ENCODE measurements around the gene RPRD1A. TPM values are rescaled to one million over a fixed set of nuclear protein-coding genes. Genes with fewer than 3 reads are reported as not detected.

Gene RPRD1A
- total RNA-seq, 1 donor from 2014 or later: 35.0 TPM

GRCh38 chr18:35964319-35964718 is 103.0 kb downstream of the RPRD1A start:
- Histone ChIP-seq H3K4me1 (ENCODE audit: control insufficient read depth in 3 of 3, insufficient read depth in 3 of 3, low read length in 3 of 3) (no peaks in the 10 kb centered on the region), H3K4me3 (ENCODE audit: low read length in 3 of 3) (no peak overlapping the region), H3K27me3 (ENCODE audit: control insufficient read depth in 3 of 3, insufficient read depth in 3 of 3, low read length in 3 of 3) (no peaks in the 10 kb centered on the region), H3K9me3 (ENCODE audit: control insufficient read depth in 3 of 3, low read length in 3 of 3) (no peaks in the 10 kb centered on the region), H3K27ac (ENCODE audit: low read depth, low read length) (no peak overlapping the region), H3K9ac (ENCODE audit: low read depth in 1 of 3, low read length in 3 of 3) (no peak overlapping the region), H3K36me3 (ENCODE audit: control insufficient read depth in 3 of 3, insufficient read depth in 3 of 3, low read length in 3 of 3) (no peaks in the 10 kb centered on the region)

GRCh38 chr18:35962320-35962719 is 105.0 kb downstream of the RPRD1A start:
- Histone ChIP-seq H3K27me3 (ENCODE audit: control insufficient read depth in 3 of 3, insufficient read depth in 3 of 3, low read length in 3 of 3) (no peaks in the 10 kb centered on the region), H3K36me3 (ENCODE audit: control insufficient read depth in 3 of 3, insufficient read depth in 3 of 3, low read length in 3 of 3) (no peaks in the 10 kb centered on the region), H3K9ac (ENCODE audit: low read depth in 1 of 3, low read length in 3 of 3) (no peak overlapping the region), H3K9me3 (ENCODE audit: control insufficient read depth in 3 of 3, low read length in 3 of 3) (no peaks in the 10 kb centered on the region), H3K4me1 (ENCODE audit: control insufficient read depth in 3 of 3, insufficient read depth in 3 of 3, low read length in 3 of 3) (no peaks in the 10 kb centered on the region), H3K4me3 (ENCODE audit: low read length in 3 of 3) (no peak overlapping the region), H3K27ac (ENCODE audit: low read depth, low read length) (no peak overlapping the region)

- Histone ChIP-seq H3K9ac (ENCODE audit: low read depth in 1 of 3, low read length in 3 of 3) (no peak overlapping the region), H3K27me3 (ENCODE audit: control insufficient read depth in 3 of 3, insufficient read depth in 3 of 3, low read length in 3 of 3) (peaks cover 0 to 5% (median 0%) of the 10 kb centered on the region in 3 donors), H3K27ac (ENCODE audit: low read depth, low read length) (no peak overlapping the region), H3K4me1 (ENCODE audit: control insufficient read depth in 3 of 3, insufficient read depth in 3 of 3, low read length in 3 of 3) (no peaks in the 10 kb centered on the region), H3K4me3 (ENCODE audit: low read length in 3 of 3) (no peak overlapping the region), H3K36me3 (ENCODE audit: control insufficient read depth in 3 of 3, insufficient read depth in 3 of 3, low read length in 3 of 3) (no peaks in the 10 kb centered on the region), H3K9me3 (ENCODE audit: control insufficient read depth in 3 of 3, low read length in 3 of 3) (no peaks in the 10 kb centered on the region)
Observed at GRCh38 chr18:35956226-35956625, 111.1 kb downstream of the RPRD1A start.

- H3K36me3 ChIP-seq (ENCODE audit: control insufficient read depth in 3 of 3, insufficient read depth in 3 of 3, low read length in 3 of 3): no peaks in the 10 kb centered on the region
- no peak overlapping the region for H3K4me3 ChIP-seq (ENCODE audit: low read length in 3 of 3)
- H3K9ac ChIP-seq (ENCODE audit: low read depth in 1 of 3, low read length in 3 of 3): no peak overlapping the region
- H3K4me1 ChIP-seq (ENCODE audit: control insufficient read depth in 3 of 3, insufficient read depth in 3 of 3, low read length in 3 of 3): peaks cover 2 to 6% (median 6%) of the 10 kb centered on the region in 3 donors
- H3K27ac ChIP-seq (ENCODE audit: low read depth, low read length): no peak overlapping the region
- peaks cover 0 to 8% (median 4%) of the 10 kb centered on the region in 3 donors for H3K27me3 ChIP-seq (ENCODE audit: control insufficient read depth in 3 of 3, insufficient read depth in 3 of 3, low read length in 3 of 3)
- H3K9me3 ChIP-seq (ENCODE audit: control insufficient read depth in 3 of 3, low read length in 3 of 3): no peaks in the 10 kb centered on the region
Observed at GRCh38 chr18:35953688-35954087, 113.7 kb downstream of the RPRD1A start.

- no peaks in the 10 kb centered on the region for H3K9me3 ChIP-seq (ENCODE audit: control insufficient read depth in 3 of 3, low read length in 3 of 3)
- no peaks in the 10 kb centered on the region for H3K36me3 ChIP-seq (ENCODE audit: control insufficient read depth in 3 of 3, insufficient read depth in 3 of 3, low read length in 3 of 3)
- peak overlapping the region in 1 of 3 donors; percentile 69 for H3K4me3 ChIP-seq (ENCODE audit: low read length in 3 of 3)
- H3K27me3 ChIP-seq (ENCODE audit: control insufficient read depth in 3 of 3, insufficient read depth in 3 of 3, low read length in 3 of 3): peaks cover 0 to 4% (median 3%) of the 10 kb centered on the region in 3 donors
- H3K4me1 ChIP-seq (ENCODE audit: control insufficient read depth in 3 of 3, insufficient read depth in 3 of 3, low read length in 3 of 3): peaks cover 2 to 6% (median 6%) of the 10 kb centered on the region in 3 donors
- no peak overlapping the region for H3K27ac ChIP-seq (ENCODE audit: low read depth, low read length)
- H3K9ac ChIP-seq (ENCODE audit: low read depth in 1 of 3, low read length in 3 of 3): peak overlapping the region in 1 of 3 donors; percentile 47
Observed at GRCh38 chr18:35950628-35950982, 116.8 kb downstream of the RPRD1A start.

- Histone ChIP-seq H3K4me3 (ENCODE audit: low read length in 3 of 3) (peak overlapping the region; percentile 69 to 81 (median 75)), H3K36me3 (ENCODE audit: control insufficient read depth in 3 of 3, insufficient read depth in 3 of 3, low read length in 3 of 3) (no peaks in the 10 kb centered on the region), H3K9me3 (ENCODE audit: control insufficient read depth in 3 of 3, low read length in 3 of 3) (no peaks in the 10 kb centered on the region), H3K27me3 (ENCODE audit: control insufficient read depth in 3 of 3, insufficient read depth in 3 of 3, low read length in 3 of 3) (peaks cover 0 to 4% (median 3%) of the 10 kb centered on the region in 3 donors), H3K27ac (ENCODE audit: low read depth, low read length) (no peak overlapping the region), H3K4me1 (ENCODE audit: control insufficient read depth in 3 of 3, insufficient read depth in 3 of 3, low read length in 3 of 3) (peaks cover 2 to 6% (median 6%) of the 10 kb centered on the region in 3 donors), H3K9ac (ENCODE audit: low read depth in 1 of 3, low read length in 3 of 3) (peak overlapping the region; percentile 47 to 76 (median 68))
Observed at GRCh38 chr18:35949903-35950627, 117.3 kb downstream of the RPRD1A start.

- Histone ChIP-seq H3K9ac (ENCODE audit: low read depth in 1 of 3, low read length in 3 of 3) (no peak overlapping the region), H3K36me3 (ENCODE audit: control insufficient read depth in 3 of 3, insufficient read depth in 3 of 3, low read length in 3 of 3) (no peaks in the 10 kb centered on the region), H3K4me3 (ENCODE audit: low read length in 3 of 3) (no peak overlapping the region), H3K27ac (ENCODE audit: low read depth, low read length) (no peak overlapping the region), H3K27me3 (ENCODE audit: control insufficient read depth in 3 of 3, insufficient read depth in 3 of 3, low read length in 3 of 3) (peaks cover 0 to 4% (median 3%) of the 10 kb centered on the region in 3 donors), H3K9me3 (ENCODE audit: control insufficient read depth in 3 of 3, low read length in 3 of 3) (no peaks in the 10 kb centered on the region), H3K4me1 (ENCODE audit: control insufficient read depth in 3 of 3, insufficient read depth in 3 of 3, low read length in 3 of 3) (peaks cover 2 to 6% (median 6%) of the 10 kb centered on the region in 3 donors)
Observed at GRCh38 chr18:35949090-35949489, 118.3 kb downstream of the RPRD1A start.

GRCh38 chr18:35948080-35948479 is 119.3 kb downstream of the RPRD1A start:
- no peak overlapping the region for H3K27ac ChIP-seq (ENCODE audit: low read depth, low read length)
- H3K27me3 ChIP-seq (ENCODE audit: control insufficient read depth in 3 of 3, insufficient read depth in 3 of 3, low read length in 3 of 3): peaks cover 0 to 4% (median 3%) of the 10 kb centered on the region in 3 donors
- H3K9ac ChIP-seq (ENCODE audit: low read depth in 1 of 3, low read length in 3 of 3): no peak overlapping the region
- H3K4me3 ChIP-seq (ENCODE audit: low read length in 3 of 3): no peak overlapping the region
- H3K4me1 ChIP-seq (ENCODE audit: control insufficient read depth in 3 of 3, insufficient read depth in 3 of 3, low read length in 3 of 3): peaks cover 2 to 6% (median 6%) of the 10 kb centered on the region in 3 donors
- H3K36me3 ChIP-seq (ENCODE audit: control insufficient read depth in 3 of 3, insufficient read depth in 3 of 3, low read length in 3 of 3): no peaks in the 10 kb centered on the region
- H3K9me3 ChIP-seq (ENCODE audit: control insufficient read depth in 3 of 3, low read length in 3 of 3): no peaks in the 10 kb centered on the region

GRCh38 chr18:35942661-35943060 is 124.7 kb downstream of the RPRD1A start:
- Histone ChIP-seq H3K4me3 (ENCODE audit: low read length in 3 of 3) (no peak overlapping the region), H3K9ac (ENCODE audit: low read depth in 1 of 3, low read length in 3 of 3) (no peak overlapping the region), H3K27me3 (ENCODE audit: control insufficient read depth in 3 of 3, insufficient read depth in 3 of 3, low read length in 3 of 3) (peaks cover 0 to 3% (median 0%) of the 10 kb centered on the region in 3 donors), H3K9me3 (ENCODE audit: control insufficient read depth in 3 of 3, low read length in 3 of 3) (no peaks in the 10 kb centered on the region), H3K36me3 (ENCODE audit: control insufficient read depth in 3 of 3, insufficient read depth in 3 of 3, low read length in 3 of 3) (no peaks in the 10 kb centered on the region), H3K27ac (ENCODE audit: low read depth, low read length) (no peak overlapping the region), H3K4me1 (ENCODE audit: control insufficient read depth in 3 of 3, insufficient read depth in 3 of 3, low read length in 3 of 3) (no peaks in the 10 kb centered on the region)

GRCh38 chr18:35942133-35942532 is 125.2 kb downstream of the RPRD1A start:
- no peaks in the 10 kb centered on the region for H3K36me3 ChIP-seq (ENCODE audit: control insufficient read depth in 3 of 3, insufficient read depth in 3 of 3, low read length in 3 of 3)
- H3K4me1 ChIP-seq (ENCODE audit: control insufficient read depth in 3 of 3, insufficient read depth in 3 of 3, low read length in 3 of 3): no peaks in the 10 kb centered on the region
- no peak overlapping the region for H3K27ac ChIP-seq (ENCODE audit: low read depth, low read length)
- no peaks in the 10 kb centered on the region for H3K9me3 ChIP-seq (ENCODE audit: control insufficient read depth in 3 of 3, low read length in 3 of 3)
- peaks cover 0 to 3% (median 0%) of the 10 kb centered on the region in 3 donors for H3K27me3 ChIP-seq (ENCODE audit: control insufficient read depth in 3 of 3, insufficient read depth in 3 of 3, low read length in 3 of 3)
- no peak overlapping the region for H3K4me3 ChIP-seq (ENCODE audit: low read length in 3 of 3)
- no peak overlapping the region for H3K9ac ChIP-seq (ENCODE audit: low read depth in 1 of 3, low read length in 3 of 3)

All from skeletal muscle tissue (tissue), 4 donors.